NB4 (cell line): ENCODE results near the gene CDC42EP4.

Source experiments
- DNase-seq: peaks from one replicate; pipeline ENCODE4 v3.0.0; 2010; ENCODE audit warnings: low read depth
- H3K4me3 ChIP-seq: one replicate; pipeline ENCODE4 v1.5.1; 2011; ENCODE audit warnings: mild to moderate bottlenecking, low read depth, low read length, moderate library complexity
- CTCF ChIP-seq: IDR thresholded peaks from one replicate; pipeline ENCODE4 v1.5.1; 2012; ENCODE audit warnings: low read depth, low read length
- MAX ChIP-seq: IDR thresholded peaks from 2 replicates; pipeline ENCODE4 v1.6.1; 2011; ENCODE audit warnings: low read depth, low read length
- MYC ChIP-seq: IDR thresholded peaks from 2 replicates; pipeline ENCODE4 v1.6.1; 2011; ENCODE audit warnings: low read depth, low read length
- POLR2A ChIP-seq: IDR thresholded peaks from 2 replicates; pipeline ENCODE4 v1.6.1; 2011; ENCODE audit warnings: mild to moderate bottlenecking; ENCODE audit not compliant: insufficient read length; ENCODE audit errors: extremely low read depth

The CDC42EP4 gene

GRCh38 chr17:73324711-73325526 is 13.1 kb upstream of the CDC42EP4 start:
- DNase-seq: no peak
- no peak for TF ChIP-seq MYC
- no peak for TF ChIP-seq CTCF
- no peak for TF ChIP-seq POLR2A
- no peak for TF ChIP-seq MAX
- no peak overlapping the region for H3K4me3 ChIP-seq

- no peak for TF ChIP-seq POLR2A
- no peak for TF ChIP-seq CTCF
- no peak for TF ChIP-seq MAX
- TF ChIP-seq MYC: no peak
- no peak for DNase-seq
- no peak overlapping the region for H3K4me3 ChIP-seq
These were observed 12.3 kb upstream of the CDC42EP4 start for GRCh38 chr17:73324160-73324475.

GRCh38 chr17:73323409-73324159 is 11.8 kb upstream of the CDC42EP4 start:
- no peak overlapping the region for H3K4me3 ChIP-seq
- DNase-seq: peak; percentile 40
- TF ChIP-seq MAX (no peak), CTCF (no peak), POLR2A (no peak), MYC (no peak)

- H3K4me3 ChIP-seq: no peak overlapping the region
- TF ChIP-seq POLR2A (no peak), CTCF (no peak), MAX (no peak), MYC (no peak)
- DNase-seq: no peak
These were observed 8.9 kb upstream of the CDC42EP4 start for GRCh38 chr17:73320601-73321264.

GRCh38 chr17:73319766-73320165 is 8.0 kb upstream of the CDC42EP4 start:
- DNase-seq: no peak
- TF ChIP-seq POLR2A: no peak
- TF ChIP-seq MAX: no peak
- no peak for TF ChIP-seq CTCF
- TF ChIP-seq MYC: no peak

More at GRCh38 chr17:73319766-73320165, 8.0 kb upstream of the CDC42EP4 start:
- no peak overlapping the region for H3K4me3 ChIP-seq
